Activated CD4-positive, alpha-beta memory T cell treated with anti-CD3 and anti-CD28 coated beads, Interleukin-2, amount 10 ng/mL, durations not matched to agents 7 days and 5 days (primary cell): ENCODE data around the gene SCFD1. TPM values are rescaled to one million over a fixed set of nuclear protein-coding genes. Genes with fewer than 3 reads are reported as not detected.

ENCODE experiments used
- total RNA-seq, 2 experiments: library from RNA; stranded (reverse); gene quantifications; one replicate each; pipeline ENCODE4 v1.2.3, GENCODE V29; 2021

SCFD1 gene
- total RNA-seq, 2 experiments from 2014 or later, result 61.8 to 65.4 TPM

Other genes starting within 250 kb of the SCFD1 start
- 10 to 100 TPM; 37.8 to 37.9 TPM for gene G2E3, start 63.2 kb upstream of the SCFD1 start, total RNA-seq